GM12878 (cell line): ENCODE results near the gene CYP1A1.

Experiments used
- CHD1 ChIP-seq: IDR thresholded peaks from 2 replicates; pipeline ENCODE4 v1.6.1; 2012; ENCODE audit warnings: low read depth, low read length, improper control_type of control experiment
- EP300 ChIP-seq, 2 experiments: fragments of 150-350 bp in 1 of 2; IDR thresholded peaks; 2 replicates each; pipeline ENCODE4 v1.6.1; 2011 to 2012; ENCODE audit warnings: low read depth in 2 of 2, low read length in 2 of 2, borderline replicate concordance in 1 of 2, improper control_type of control experiment in 1 of 2, inconsistent platforms in 1 of 2; ENCODE audit not compliant: control insufficient read depth in 1 of 2
- FOXK2 ChIP-seq: fragments of 450-650 bp; IDR thresholded peaks from 2 replicates; pipeline ENCODE4 v1.6.1; 2017; ENCODE audit warnings: mild to moderate bottlenecking, moderate library complexity
- JUNB ChIP-seq: IDR thresholded peaks from 2 replicates; pipeline ENCODE4 v1.6.1; 2016; ENCODE audit warnings: antibody characterized with exemption, mild to moderate bottlenecking
- MXI1 ChIP-seq: fragments of 150-350 bp; IDR thresholded peaks from 2 replicates; pipeline ENCODE4 v1.6.1; 2011; ENCODE audit warnings: low read depth, mild to moderate bottlenecking, inconsistent platforms, low read length, improper control_type of control experiment
- PAX8 ChIP-seq: fragments of 450-650 bp; IDR thresholded peaks from 2 replicates; pipeline ENCODE4 v1.6.1; 2017; ENCODE audit warnings: mild to moderate bottlenecking, moderate library complexity
- RBBP5 ChIP-seq: fragments of 200-600 bp; sonication (generic); conservative IDR thresholded peaks from 2 replicates; pipeline ENCODE4 v1.6.1; 2016
- RELA ChIP-seq: fragments of 450-650 bp; IDR thresholded peaks from 2 replicates; pipeline ENCODE4 v1.8.0; 2014; ENCODE audit warnings: borderline replicate concordance; ENCODE audit not compliant: partially characterized antibody
- SPI1 ChIP-seq: IDR thresholded peaks from 2 replicates; pipeline ENCODE4 v1.6.1; 2011; ENCODE audit warnings: low read depth, mild to moderate bottlenecking, low read length, moderate library complexity, borderline replicate concordance; ENCODE audit not compliant: insufficient read depth
- TCF12 ChIP-seq: IDR thresholded peaks from 2 replicates; pipeline ENCODE4 v1.6.1; 2011; ENCODE audit warnings: low read depth, mild to moderate bottlenecking, low read length
- TCF7 ChIP-seq: IDR thresholded peaks from 2 replicates; pipeline ENCODE4 v1.6.1; 2014; ENCODE audit warnings: antibody characterized with exemption, borderline replicate concordance
- ZNF274 ChIP-seq: IDR thresholded peaks from one replicate; pipeline ENCODE4 v1.8.0; 2011; ENCODE audit not compliant: insufficient read length, insufficient read depth

GRCh38 chr15:74696398-74696729, 29.0 kb downstream of the CYP1A1 start:
- TF ChIP-seq FOXK2 = no peak
- no peak for TF ChIP-seq RBBP5
- TF ChIP-seq MXI1 = no peak
- TF ChIP-seq RELA = no peak
- TF ChIP-seq EP300 (IDR thresholded peaks at IDR 0.05; ENCODE audit: borderline replicate concordance in 1 of 2, control insufficient read depth in 1 of 2, low read depth in 2 of 2, low read length in 2 of 2) = no peak
- no peak for TF ChIP-seq SPI1
- TF ChIP-seq TCF12 = no peak
- TF ChIP-seq CHD1 = no peak
- TF ChIP-seq JUNB = no peak
- TF ChIP-seq TCF7 = no peak
- TF ChIP-seq PAX8 = no peak
- no peak for TF ChIP-seq ZNF274
